Heart right ventricle (tissue), 16 donors: ENCODE measurements around the gene AJM1. TPM values are rescaled to one million over a fixed set of nuclear protein-coding genes. Genes with fewer than 3 reads are reported as not detected.

Experiments used
- ATAC-seq, 8 donors: fragments of 200-7000 bp; cut with Tn5 transposase; one replicate each; pipeline ENCODE4 v1.9.1; 2020; ENCODE audit warnings: mild to moderate bottlenecking in 8 of 8, moderate library complexity in 8 of 8, moderate number of reproducible peaks in 1 of 8
- DNase-seq, 2 donors: peaks; one replicate each; pipeline ENCODE4 v3.0.0-alpha.2; 2020
- H3K27ac ChIP-seq, 10 donors: fragments of 200-600 bp; sonication (generic) in 2 of 10; one replicate each; pipeline versions ENCODE4 v1.5.0 to v1.8.0; 2020 to 2022; ENCODE audit warnings: mild to moderate bottlenecking in 3 of 10
- H3K27me3 ChIP-seq, 7 donors: fragments of 200-600 bp; one replicate each; pipeline ENCODE4 v1.8.0; 2021 to 2022; ENCODE audit warnings: mild to moderate bottlenecking in 2 of 7
- H3K36me3 ChIP-seq, 9 donors: fragments of 200-600 bp; sonication (generic) in 1 of 9; one replicate each; pipeline versions ENCODE4 v1.5.0 to v1.8.0; 2020 to 2022; ENCODE audit warnings: mild to moderate bottlenecking in 2 of 9
- H3K4me1 ChIP-seq, 9 donors: fragments of 200-600 bp; sonication (generic) in 1 of 9; one replicate each; pipeline versions ENCODE4 v1.5.0 to v1.8.0; 2020 to 2022; ENCODE audit warnings: mild to moderate bottlenecking in 4 of 9
- H3K4me3 ChIP-seq, 10 donors: fragments of 200-600 bp; sonication (generic) in 2 of 10; one replicate each; pipeline versions ENCODE4 v1.5.0 to v1.8.0; 2020 to 2022; ENCODE audit warnings: mild to moderate bottlenecking in 7 of 10, moderate library complexity in 2 of 10
- H3K9me3 ChIP-seq, 11 donors: fragments of 200-600 bp in 10 of 11; sonication (generic) in 2 of 11; one replicate each; pipeline versions ENCODE4 v1.5.0 to v1.8.0; 2013 to 2022; ENCODE audit warnings: mild to moderate bottlenecking in 2 of 11, control low read depth in 1 of 11, moderate library complexity in 1 of 11
- WGBS, 2 donors: extraction: QIAGEN DNeasy Blood & Tissue Kit; methylation state at CpG; one replicate each; pipeline ENCODE4 v1.1.7; 2013; ENCODE audit warnings: inconsistent platforms in 1 of 2; 5-methylcytosine and 5-hydroxymethylcytosine counted together
- intact Hi-C, 10 donors: fragments of 100-400 bp; cut with DNase I; formaldehyde crosslinking; loops; one replicate each; pipeline versions ENCODE4 v1.11.1 to v1.14.2; 2022
- polyA plus RNA-seq, 2 donors: library from polyadenylated mRNA; stranded (reverse); fragments of 200-250 nt; gene quantifications; one replicate each; pipeline ENCODE4 v1.2.3, GENCODE V29; 2013
- total RNA-seq, 10 donors: library from RNA; stranded (reverse); fragmentation: NEBNext Ultra II Directional in 3 of 10; extraction: Animal tissue kit (Norgen Biotek cat#: 25700) in 3 of 10; gene quantifications; one replicate each; pipeline versions ENCODE4 v1.2.1 to v1.2.4, GENCODE V29; 2021 to 2023
- TF ChIP-seq, protein P1 (sequence below), 9 donors: fragments of 200-600 bp; sonication (generic) in 2 of 9; IDR thresholded peaks; one replicate each; pipeline versions ENCODE4 v1.5.0 to v1.8.0; 2021 to 2022; ENCODE audit warnings: antibody characterized with exemption in 9 of 9, mild to moderate bottlenecking in 5 of 9, moderate library complexity in 1 of 9
- donor health status: Arrhythmogenic right ventricular cardiomyopathy.
- donor health status: ischemic (EF 13 %, LVEDD 7.1; RV severe dilation, severe dysfunction).
- donor health status: healthy with polysubstance abuse.
- donor health status: DM: no; HTN: yes; CAD: no.
- donor health status: DM: no; HTN: no; CAD: no.
- donor health status: ischemic (EF 25% LVEDD 6.9; RV normal size, moderate dysfunction).
- donor health status: ischemic (EF 25% LVEDD 5.7; RV mildly dilated, moderate dysfunction).
- donor health status: healthy.
- donor health status: DM: yes; HTN: yes; CAD: no.
- donor health status: Ischemic cardiomyopathy.
- donor health status: ischemic (EF 35%, LVEDD 5.7; RV mildly dilated, moderate dysfunction).
- donor health status: nonischemic (EF 11% LVEDD 7.7; RV severe dilation, severe dysfunction).
- donor health status: DM: yes; HTN: yes; CAD: no.
- donor health status: PGD.
- donor health status: ischemic (EF 29% LVEDD 5.4; RV normal size, mild dysfunction).
- donor health status: nonischemic (EF 23%, LVEDD 6.1; RV moderate dilation, normal function).

AJM1 gene
- total and polyA plus RNA-seq, 12 donors, result 3.4 to 8.3 (median 5.9) TPM

- 88 to 89% methylated on average over 26 of the region's 26 CpGs for WGBS, 2 donors
- no peak for ATAC-seq
- no peak overlapping the region for H3K27ac ChIP-seq
- peaks cover 9 to 42% (median 30%) of the 10 kb centered on the region in 9 donors for H3K4me1 ChIP-seq
- DNase-seq, result no peak
- intact Hi-C loops, result loop anchor here in 1 of 10 donors (10.0 kb wide), 1 partner anchor 63 kb away; no protein-coding TSS in a partner anchor
- TF ChIP-seq, protein P1, sequence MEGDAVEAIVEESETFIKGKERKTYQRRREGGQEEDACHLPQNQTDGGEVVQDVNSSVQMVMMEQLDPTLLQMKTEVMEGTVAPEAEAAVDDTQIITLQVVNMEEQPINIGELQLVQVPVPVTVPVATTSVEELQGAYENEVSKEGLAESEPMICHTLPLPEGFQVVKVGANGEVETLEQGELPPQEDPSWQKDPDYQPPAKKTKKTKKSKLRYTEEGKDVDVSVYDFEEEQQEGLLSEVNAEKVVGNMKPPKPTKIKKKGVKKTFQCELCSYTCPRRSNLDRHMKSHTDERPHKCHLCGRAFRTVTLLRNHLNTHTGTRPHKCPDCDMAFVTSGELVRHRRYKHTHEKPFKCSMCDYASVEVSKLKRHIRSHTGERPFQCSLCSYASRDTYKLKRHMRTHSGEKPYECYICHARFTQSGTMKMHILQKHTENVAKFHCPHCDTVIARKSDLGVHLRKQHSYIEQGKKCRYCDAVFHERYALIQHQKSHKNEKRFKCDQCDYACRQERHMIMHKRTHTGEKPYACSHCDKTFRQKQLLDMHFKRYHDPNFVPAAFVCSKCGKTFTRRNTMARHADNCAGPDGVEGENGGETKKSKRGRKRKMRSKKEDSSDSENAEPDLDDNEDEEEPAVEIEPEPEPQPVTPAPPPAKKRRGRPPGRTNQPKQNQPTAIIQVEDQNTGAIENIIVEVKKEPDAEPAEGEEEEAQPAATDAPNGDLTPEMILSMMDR (IDR thresholded peaks at IDR 0.05), result no peak
- H3K9me3 ChIP-seq, result no peaks in the 10 kb centered on the region
- H3K4me3 ChIP-seq, result no peak overlapping the region
- no peaks in the 10 kb centered on the region for H3K27me3 ChIP-seq
- H3K36me3 ChIP-seq, result peaks cover 3 to 59% (median 24%) of the 10 kb centered on the region in 9 donors
These were observed 19.7 kb downstream of the AJM1 start for GRCh38 chr9:136861874-136862457.

DNA sequence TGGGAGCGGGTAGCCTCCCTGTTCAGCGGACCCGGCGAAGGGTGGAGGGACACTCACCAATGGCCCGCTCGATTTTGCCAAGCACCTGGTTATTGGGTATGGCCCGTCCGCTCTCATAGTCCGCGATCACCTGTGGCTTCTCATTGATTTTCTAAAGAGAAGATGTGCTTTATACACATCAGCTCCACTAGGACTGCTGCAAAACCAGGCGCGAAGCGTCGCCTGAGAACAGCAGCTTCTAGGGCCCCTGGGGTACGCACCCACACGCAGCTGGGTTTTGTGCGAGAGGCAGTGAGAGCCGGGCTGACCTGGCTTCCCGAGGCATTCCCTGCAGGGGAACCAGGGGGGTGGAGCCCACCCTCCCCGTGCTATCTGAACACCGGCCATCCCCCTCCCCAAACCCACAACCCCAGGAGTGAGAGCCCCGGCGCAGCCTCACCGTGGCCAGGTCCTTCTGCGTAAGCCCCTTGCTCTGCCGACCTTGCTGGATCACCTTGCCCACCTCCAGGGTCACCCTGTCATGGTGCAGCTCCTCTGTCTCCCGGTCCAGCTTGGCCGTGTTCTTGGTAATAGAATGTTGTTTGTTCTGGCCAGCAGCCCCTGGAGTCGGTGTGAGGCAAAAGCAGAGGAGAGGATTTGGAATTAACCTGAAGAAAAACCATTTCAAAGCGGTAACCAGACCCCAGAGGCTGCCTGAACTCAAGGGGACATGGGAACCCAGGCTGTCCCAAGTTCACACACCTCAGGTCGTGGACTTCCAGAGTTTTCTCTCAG, 20.8 kb downstream of the AJM1 start:
- H3K9me3 ChIP-seq, result no peaks in the 10 kb centered on the region

DNA sequence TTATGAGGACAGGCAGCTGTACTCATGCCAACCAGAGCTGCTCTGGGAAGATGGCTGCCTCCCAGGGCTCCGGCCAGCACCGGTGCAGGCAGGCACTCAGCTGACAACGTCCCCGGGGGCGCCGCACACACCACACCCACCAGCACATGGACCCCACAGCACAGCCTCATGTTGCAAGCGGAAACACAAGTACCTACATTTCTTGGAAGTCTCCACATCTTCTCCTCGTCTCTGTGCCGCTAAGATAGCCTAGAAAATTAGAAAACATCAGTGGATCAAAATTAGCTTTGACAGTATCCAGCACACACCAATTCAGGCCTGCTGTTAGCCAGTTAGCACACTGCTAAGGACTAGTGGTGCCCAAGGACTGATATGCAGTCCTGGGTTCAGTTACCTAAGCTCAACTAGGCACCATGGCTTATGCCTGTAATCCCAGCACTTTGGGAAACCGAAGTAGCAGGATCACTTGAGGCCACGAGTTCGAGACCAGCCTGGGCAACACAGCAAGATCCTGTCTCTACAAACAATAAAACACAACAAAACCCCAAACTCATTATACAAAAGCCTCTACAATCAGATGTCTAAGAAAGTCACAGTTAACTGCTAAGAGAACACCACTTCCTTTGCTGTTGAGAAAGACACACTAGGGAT, 21.5 kb downstream of the AJM1 start:
- Histone ChIP-seq H3K4me3 (no peak overlapping the region), H3K9me3 (no peaks in the 10 kb centered on the region), H3K27me3 (no peaks in the 10 kb centered on the region), H3K27ac (no peak overlapping the region), H3K4me1 (peaks cover 9 to 43% (median 31%) of the 10 kb centered on the region in 9 donors), H3K36me3 (peaks cover 3 to 55% (median 24%) of the 10 kb centered on the region in 9 donors)
- TF ChIP-seq, protein P1 (IDR thresholded peaks at IDR 0.05), result no peak
- DNase-seq (no peak), ATAC-seq (no peak)
- WGBS, 2 donors, result 84 to 86% methylated on average over 12 of the region's 12 CpGs
- intact Hi-C loops, result loop anchor here in 1 of 10 donors (10.0 kb wide), 1 partner anchor 61 kb away; no protein-coding TSS in a partner anchor

More for the DNA sequence above, 20.8 kb downstream of the AJM1 start:
- no peak overlapping the region for H3K4me3 ChIP-seq
- H3K4me1 ChIP-seq, result peaks cover 9 to 47% (median 32%) of the 10 kb centered on the region in 9 donors
- DNase-seq (no peak), ATAC-seq (no peak)
- no peak overlapping the region for H3K27ac ChIP-seq
- H3K27me3 ChIP-seq, result no peaks in the 10 kb centered on the region
- 90 to 91% methylated on average over 31 of the region's 31 CpGs for whole genome bisulfite sequencing, 2 donors
- TF ChIP-seq, protein P1 (IDR thresholded peaks at IDR 0.05), result no peak
- H3K36me3 ChIP-seq, result peaks cover 3 to 59% (median 24%) of the 10 kb centered on the region in 9 donors
- intact Hi-C loops, result loop anchor here in 1 of 10 donors (10.0 kb wide), 1 partner anchor 62 kb away; no protein-coding TSS in a partner anchor
